Fibroblast of skin of left quadriceps (primary cell): ENCODE measurements around the gene QKI.
"Not testable (repeated sequence)": the region's sequence is repeated elsewhere in the genome, so short reads cannot be mapped to it uniquely, and the experiment has no call there.

Experiments used
- DNase-seq, 2 experiments: peaks; one replicate each; pipeline ENCODE4 v3.0.0-alpha.2; 2013; ENCODE audit warnings: low read depth in 2 of 2

QKI gene

GRCh38 chr6:163414117-163414945 is at the start of gene QKI:
TSS of gene QKI (plus strand) at chr6:163414718. CDS start at chr6:163415194, 476 bp downstream.
- DNase-seq: peak; percentile 65 to 71

- no peak for DNase-seq
Measured at GRCh38 chr6:163366288-163366687, 48.2 kb upstream of the QKI start.

- DNase-seq: no peak
Measured at GRCh38 chr6:163367497-163368183, 46.9 kb upstream of the QKI start.

- DNase-seq: no peak
Measured at GRCh38 chr6:163369141-163369540, 45.4 kb upstream of the QKI start.

- no peak for DNase-seq
Measured at GRCh38 chr6:163369628-163370365, 44.7 kb upstream of the QKI start.

GRCh38 chr6:163370464-163371117 is 43.9 kb upstream of the QKI start:
- DNase-seq: no peak

- no peak for DNase-seq
Measured at GRCh38 chr6:163371129-163371528, 43.4 kb upstream of the QKI start.

- DNase-seq: no peak
Measured at GRCh38 chr6:163373240-163373639, 41.3 kb upstream of the QKI start.

GRCh38 chr6:163375361-163375760 is 39.2 kb upstream of the QKI start:
- DNase-seq: no peak

GRCh38 chr6:163376187-163376586 is 38.3 kb upstream of the QKI start:
- DNase-seq: no peak

GRCh38 chr6:163377561-163377960 is 37.0 kb upstream of the QKI start:
- DNase-seq: no peak

- DNase-seq: no peak
Measured at GRCh38 chr6:163380216-163380615, 34.3 kb upstream of the QKI start.

GRCh38 chr6:163381118-163381756 is 33.3 kb upstream of the QKI start:
- DNase-seq: no peak

- not testable (repeated sequence) for DNase-seq
Measured at GRCh38 chr6:163383396-163383795, 31.1 kb upstream of the QKI start.

- no peak for DNase-seq
Measured at GRCh38 chr6:163383912-163384311, 30.6 kb upstream of the QKI start.

- DNase-seq: no peak
Measured at GRCh38 chr6:163384510-163384909, 30.0 kb upstream of the QKI start.

- DNase-seq: not testable (repeated sequence)
Measured at GRCh38 chr6:163385503-163385902, 29.0 kb upstream of the QKI start.

GRCh38 chr6:163386329-163386908 is 28.1 kb upstream of the QKI start:
- no peak for DNase-seq

GRCh38 chr6:163387317-163387716 is 27.2 kb upstream of the QKI start:
- no peak for DNase-seq

- DNase-seq: no peak
Measured at GRCh38 chr6:163389354-163389753, 25.2 kb upstream of the QKI start.

- no peak for DNase-seq
Measured at GRCh38 chr6:163390770-163391169, 23.7 kb upstream of the QKI start.
